ENCODE results near the gene OTUD3. TPM values are rescaled to one million over a fixed set of nuclear protein-coding genes. Genes with fewer than 3 reads are reported as not detected.
"Not testable (repeated sequence)": the region's sequence is repeated elsewhere in the genome, so short reads cannot be mapped to it uniquely, and the experiment has no call there.

OTUD3 gene
- total RNA-seq, 1 experiment from 2014 or later = 3.5 TPM

- no peaks in the 10 kb centered on the region for H3K9me3 ChIP-seq
- H3K4me3 ChIP-seq = no peak overlapping the region
- no peaks in the 10 kb centered on the region for H3K27me3 ChIP-seq
- DNase-seq = no peak
- no peaks in the 10 kb centered on the region for H3K36me3 ChIP-seq
Observed at GRCh38 chr1:19925342-19926070, 43.3 kb downstream of the OTUD3 start.

GRCh38 chr1:19926296-19927129, 44.3 kb downstream of the OTUD3 start:
- no peaks in the 10 kb centered on the region for H3K27me3 ChIP-seq
- no peak for DNase-seq
- 0 out of 2 replicates have a peak, but pooled peaks cover 3% of the 10 kb centered on the region for H3K9me3 ChIP-seq
- H3K36me3 ChIP-seq = no peaks in the 10 kb centered on the region
- no peak overlapping the region for H3K4me3 ChIP-seq

- not testable (repeated sequence) for H3K4me3 ChIP-seq, DNase-seq, H3K9me3 ChIP-seq, H3K36me3 ChIP-seq, H3K27me3 ChIP-seq
Observed at GRCh38 chr1:19927130-19927421, 44.9 kb downstream of the OTUD3 start.

- 0 out of 2 replicates have a peak, but pooled peaks cover 5% of the 10 kb centered on the region for H3K9me3 ChIP-seq
- H3K4me3 ChIP-seq = no peak overlapping the region
- H3K36me3 ChIP-seq = no peaks in the 10 kb centered on the region
- H3K27me3 ChIP-seq = no peaks in the 10 kb centered on the region
- no peak for DNase-seq
Observed at GRCh38 chr1:19932866-19933265, 50.7 kb downstream of the OTUD3 start.

GRCh38 chr1:19934336-19934735, 52.1 kb downstream of the OTUD3 start:
- Histone ChIP-seq H3K9me3 (0 out of 2 replicates have a peak, but pooled peaks cover 5% of the 10 kb centered on the region), H3K27me3 (no peaks in the 10 kb centered on the region), H3K4me3 (no peak overlapping the region), H3K36me3 (no peaks in the 10 kb centered on the region)
- DNase-seq = no peak

GRCh38 chr1:19936061-19936750, 54.0 kb downstream of the OTUD3 start:
- DNase-seq = no peak
- Histone ChIP-seq H3K9me3 (0 out of 2 replicates have a peak, but pooled peaks cover 4% of the 10 kb centered on the region), H3K36me3 (no peaks in the 10 kb centered on the region), H3K27me3 (no peaks in the 10 kb centered on the region), H3K4me3 (no peak overlapping the region)

GRCh38 chr1:19938472-19938871, 56.3 kb downstream of the OTUD3 start:
- DNase-seq = no peak
- no peaks in the 10 kb centered on the region for H3K36me3 ChIP-seq
- no peaks in the 10 kb centered on the region for H3K27me3 ChIP-seq
- no peak overlapping the region for H3K4me3 ChIP-seq
- 0 out of 2 replicates have a peak, but pooled peaks cover 2% of the 10 kb centered on the region for H3K9me3 ChIP-seq

- H3K36me3 ChIP-seq = no peaks in the 10 kb centered on the region
- 0 out of 2 replicates have a peak, but pooled peaks cover 2% of the 10 kb centered on the region for H3K9me3 ChIP-seq
- no peaks in the 10 kb centered on the region for H3K27me3 ChIP-seq
- H3K4me3 ChIP-seq = no peak overlapping the region
- no peak for DNase-seq
Observed at GRCh38 chr1:19940486-19941205, 58.5 kb downstream of the OTUD3 start.

GRCh38 chr1:19941206-19941568, 59.0 kb downstream of the OTUD3 start:
- DNase-seq = no peak

GRCh38 chr1:19942088-19942487, 59.9 kb downstream of the OTUD3 start:
- no peak for DNase-seq
- no peaks in the 10 kb centered on the region for H3K36me3 ChIP-seq
- no peak overlapping the region for H3K4me3 ChIP-seq
- H3K27me3 ChIP-seq = no peaks in the 10 kb centered on the region
- H3K9me3 ChIP-seq = 0 out of 2 replicates have a peak, but pooled peaks cover 2% of the 10 kb centered on the region

More at GRCh38 chr1:19941206-19941568, 59.0 kb downstream of the OTUD3 start:
- Histone ChIP-seq H3K4me3 (no peak overlapping the region), H3K27me3 (no peaks in the 10 kb centered on the region), H3K9me3 (0 out of 2 replicates have a peak, but pooled peaks cover 2% of the 10 kb centered on the region), H3K36me3 (no peaks in the 10 kb centered on the region)

- 0 out of 2 replicates have a peak, but pooled peaks cover 2% of the 10 kb centered on the region for H3K9me3 ChIP-seq
- no peak overlapping the region for H3K4me3 ChIP-seq
- DNase-seq = no peak
- no peaks in the 10 kb centered on the region for H3K36me3 ChIP-seq
- no peaks in the 10 kb centered on the region for H3K27me3 ChIP-seq
Observed at GRCh38 chr1:19942657-19943056, 60.5 kb downstream of the OTUD3 start.

GRCh38 chr1:19945914-19946313, 63.7 kb downstream of the OTUD3 start:
- 0 out of 2 replicates have a peak, but pooled peaks cover 2% of the 10 kb centered on the region for H3K9me3 ChIP-seq

GRCh38 chr1:19946331-19946751, 64.1 kb downstream of the OTUD3 start:
- Histone ChIP-seq H3K9me3 (0 out of 2 replicates have a peak, but pooled peaks cover 2% of the 10 kb centered on the region), H3K36me3 (no peaks in the 10 kb centered on the region), H3K4me3 (no peak overlapping the region), H3K27me3 (no peaks in the 10 kb centered on the region)
- no peak for DNase-seq

More at GRCh38 chr1:19945914-19946313, 63.7 kb downstream of the OTUD3 start:
- DNase-seq = no peak
- Histone ChIP-seq H3K4me3 (no peak overlapping the region), H3K27me3 (no peaks in the 10 kb centered on the region), H3K36me3 (no peaks in the 10 kb centered on the region)

- Histone ChIP-seq H3K4me3 (no peak overlapping the region), H3K27me3 (no peaks in the 10 kb centered on the region), H3K36me3 (no peaks in the 10 kb centered on the region), H3K9me3 (no peaks in the 10 kb centered on the region)
- DNase-seq = no peak
Observed at GRCh38 chr1:19946971-19947370, 64.8 kb downstream of the OTUD3 start.

GRCh38 chr1:19949016-19949415, 66.8 kb downstream of the OTUD3 start:
- Histone ChIP-seq H3K9me3 (0 out of 2 replicates have a peak, but pooled peaks cover 3% of the 10 kb centered on the region), H3K36me3 (no peaks in the 10 kb centered on the region), H3K27me3 (no peaks in the 10 kb centered on the region), H3K4me3 (no peak overlapping the region)
- peak; percentile 70 for DNase-seq

- Histone ChIP-seq H3K27me3 (no peaks in the 10 kb centered on the region), H3K9me3 (0 out of 2 replicates have a peak, but pooled peaks cover 5% of the 10 kb centered on the region), H3K36me3 (no peaks in the 10 kb centered on the region), H3K4me3 (no peak overlapping the region)
- DNase-seq = no peak
Observed at GRCh38 chr1:19954059-19954458, 71.9 kb downstream of the OTUD3 start.

Data from MG63 (cell line).